PC-9 (cell line): ENCODE data around the gene ELAVL1.

Experiments used
- CTCF ChIP-seq: fragments of 200-600 bp; sonication (generic); conservative IDR thresholded peaks from 2 replicates; pipeline ENCODE4 v1.6.1; 2017; ENCODE audit warnings: mixed run types, antibody characterized with exemption, mild to moderate bottlenecking, moderate library complexity
- EZH2 ChIP-seq: fragments of 200-600 bp; sonication (generic); IDR thresholded peaks from 2 replicates; pipeline ENCODE4 v1.8.0; 2017; ENCODE audit warnings: antibody characterized with exemption, low read depth

- no peak for TF ChIP-seq EZH2
- TF ChIP-seq CTCF, result peak; percentile 94
These were observed 34.6 kb downstream of the ELAVL1 start for GRCh38 chr19:7970716-7971448.
